ENCODE measurements around the gene ACACB.

The ACACB gene

GRCh38 chr12:109247831-109248654 is 131.7 kb downstream of the ACACB start:
- H3K4me3 ChIP-seq (ENCODE audit: low read length): no peak overlapping the region
- H3K4me1 ChIP-seq (ENCODE audit: control insufficient read depth, insufficient read depth, low read length): no peaks in the 10 kb centered on the region
- H3K27me3 ChIP-seq (ENCODE audit: control insufficient read depth, insufficient read depth, low read length): no peaks in the 10 kb centered on the region
- no peaks in the 10 kb centered on the region for H3K36me3 ChIP-seq (ENCODE audit: insufficient read depth, low read length)
- no peak overlapping the region for H3K9ac ChIP-seq (ENCODE audit: low read depth, low read length)
- H3K9me3 ChIP-seq (replicated peaks; ENCODE audit: low read length): no peaks in the 10 kb centered on the region
- no peak overlapping the region for H3K4me2 ChIP-seq (ENCODE audit: low read length)

- Histone ChIP-seq H3K27me3 (ENCODE audit: control insufficient read depth, insufficient read depth, low read length) (no peaks in the 10 kb centered on the region), H3K36me3 (ENCODE audit: insufficient read depth, low read length) (no peaks in the 10 kb centered on the region), H3K9ac (ENCODE audit: low read depth, low read length) (no peak overlapping the region), H3K4me3 (ENCODE audit: low read length) (no peak overlapping the region), H3K4me2 (ENCODE audit: low read length) (no peak overlapping the region), H3K9me3 (replicated peaks; ENCODE audit: low read length) (no peaks in the 10 kb centered on the region), H3K4me1 (ENCODE audit: control insufficient read depth, insufficient read depth, low read length) (no peaks in the 10 kb centered on the region)
Measured at GRCh38 chr12:109250523-109250922, 134.1 kb downstream of the ACACB start.

DNA sequence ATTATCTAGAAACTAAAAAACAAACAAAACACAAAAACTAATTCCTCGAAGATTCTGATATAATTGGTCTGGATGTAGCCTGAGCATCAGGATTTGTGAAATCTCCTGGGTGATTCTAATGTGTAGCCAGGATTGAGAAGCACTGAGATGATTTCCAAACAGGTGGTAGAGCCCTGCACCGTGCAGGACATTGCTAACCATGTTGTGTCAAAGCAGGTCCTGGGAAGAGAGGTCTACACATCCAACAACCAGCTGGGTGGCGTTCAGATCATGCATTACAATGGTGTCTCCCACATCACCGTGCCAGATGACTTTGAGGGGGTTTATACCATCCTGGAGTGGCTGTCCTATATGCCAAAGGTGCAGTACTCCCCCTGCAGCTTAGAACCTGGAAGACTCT is 136.4 kb downstream of the ACACB start:
- Histone ChIP-seq H3K9me3 (replicated peaks; ENCODE audit: low read length) (no peaks in the 10 kb centered on the region), H3K27me3 (ENCODE audit: control insufficient read depth, insufficient read depth, low read length) (no peaks in the 10 kb centered on the region), H3K4me2 (ENCODE audit: low read length) (no peak overlapping the region), H3K4me1 (ENCODE audit: control insufficient read depth, insufficient read depth, low read length) (no peaks in the 10 kb centered on the region), H3K4me3 (ENCODE audit: low read length) (no peak overlapping the region), H3K9ac (ENCODE audit: low read depth, low read length) (no peak overlapping the region), H3K36me3 (ENCODE audit: insufficient read depth, low read length) (no peaks in the 10 kb centered on the region)

DNA sequence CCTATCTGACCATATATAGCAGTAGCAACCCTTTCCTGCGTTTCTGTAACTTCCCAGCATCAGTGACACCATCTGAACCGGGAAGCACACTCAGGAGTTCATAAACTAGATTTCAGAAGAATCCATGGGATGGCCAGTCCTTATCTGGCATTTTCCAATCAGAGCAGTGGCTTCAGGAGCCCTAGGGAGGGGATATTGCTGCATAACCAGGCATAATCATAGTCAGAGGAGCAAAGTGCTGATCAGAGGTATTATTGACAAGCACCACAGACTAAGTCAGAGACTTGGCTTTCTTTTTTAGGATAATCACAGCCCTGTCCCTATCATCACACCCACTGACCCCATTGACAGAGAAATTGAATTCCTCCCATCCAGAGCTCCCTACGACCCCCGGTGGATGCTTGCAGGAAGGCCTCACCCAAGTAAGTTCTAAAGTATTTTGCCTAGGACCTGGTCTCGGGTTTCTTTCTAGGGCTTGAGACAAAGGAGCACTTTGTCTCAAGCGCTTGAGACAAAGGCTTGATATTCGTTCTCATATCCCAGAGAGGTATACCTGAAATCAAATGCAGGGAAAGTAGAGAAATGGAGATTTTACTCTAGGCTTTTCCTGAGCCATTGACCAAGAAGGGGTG is 137.6 kb downstream of the ACACB start:
- Histone ChIP-seq H3K36me3 (ENCODE audit: insufficient read depth, low read length) (no peaks in the 10 kb centered on the region), H3K27me3 (ENCODE audit: control insufficient read depth, insufficient read depth, low read length) (no peaks in the 10 kb centered on the region), H3K4me3 (ENCODE audit: low read length) (no peak overlapping the region), H3K4me2 (ENCODE audit: low read length) (no peak overlapping the region), H3K4me1 (ENCODE audit: control insufficient read depth, insufficient read depth, low read length) (no peaks in the 10 kb centered on the region), H3K9ac (ENCODE audit: low read depth, low read length) (no peak overlapping the region), H3K9me3 (replicated peaks; ENCODE audit: low read length) (no peaks in the 10 kb centered on the region)

DNA sequence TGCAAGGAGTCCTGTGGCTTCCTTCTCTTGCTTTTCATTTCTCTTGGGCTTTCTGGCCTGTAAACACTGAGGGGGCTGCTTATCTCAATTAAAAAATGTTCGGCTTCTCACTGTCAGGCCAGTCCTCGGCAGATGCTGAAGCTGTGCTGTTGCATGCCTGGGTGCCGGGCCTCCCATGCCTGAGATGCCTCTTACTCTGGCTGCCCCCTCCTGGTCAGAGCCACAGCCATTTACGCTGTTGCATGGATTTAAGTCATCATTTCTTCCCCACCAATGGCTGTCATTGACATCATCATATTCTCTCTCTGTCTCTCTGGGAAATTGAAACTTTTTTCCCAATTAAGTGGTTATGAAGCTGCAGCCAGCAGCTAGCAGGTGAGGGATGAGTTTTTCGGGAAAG is 139.0 kb downstream of the ACACB start:
- Histone ChIP-seq H3K4me2 (ENCODE audit: low read length) (no peak overlapping the region), H3K27me3 (ENCODE audit: control insufficient read depth, insufficient read depth, low read length) (no peaks in the 10 kb centered on the region), H3K4me1 (ENCODE audit: control insufficient read depth, insufficient read depth, low read length) (no peaks in the 10 kb centered on the region), H3K9ac (ENCODE audit: low read depth, low read length) (no peak overlapping the region), H3K4me3 (ENCODE audit: low read length) (no peak overlapping the region), H3K9me3 (replicated peaks; ENCODE audit: low read length) (no peaks in the 10 kb centered on the region), H3K36me3 (ENCODE audit: insufficient read depth, low read length) (no peaks in the 10 kb centered on the region)

- Histone ChIP-seq H3K4me2 (ENCODE audit: low read length) (no peak overlapping the region), H3K4me1 (ENCODE audit: control insufficient read depth, insufficient read depth, low read length) (no peaks in the 10 kb centered on the region), H3K36me3 (ENCODE audit: insufficient read depth, low read length) (no peaks in the 10 kb centered on the region), H3K4me3 (ENCODE audit: low read length) (no peak overlapping the region), H3K9me3 (replicated peaks; ENCODE audit: low read length) (no peaks in the 10 kb centered on the region), H3K27me3 (ENCODE audit: control insufficient read depth, insufficient read depth, low read length) (no peaks in the 10 kb centered on the region), H3K9ac (ENCODE audit: low read depth, low read length) (no peak overlapping the region)
Measured at GRCh38 chr12:109256011-109256410, 139.6 kb downstream of the ACACB start.

- H3K27me3 ChIP-seq (ENCODE audit: control insufficient read depth, insufficient read depth, low read length): no peaks in the 10 kb centered on the region
- H3K4me2 ChIP-seq (ENCODE audit: low read length): no peak overlapping the region
- H3K36me3 ChIP-seq (ENCODE audit: insufficient read depth, low read length): no peaks in the 10 kb centered on the region
- H3K4me3 ChIP-seq (ENCODE audit: low read length): no peak overlapping the region
- no peaks in the 10 kb centered on the region for H3K4me1 ChIP-seq (ENCODE audit: control insufficient read depth, insufficient read depth, low read length)
- H3K9me3 ChIP-seq (replicated peaks; ENCODE audit: low read length): no peaks in the 10 kb centered on the region
- no peak overlapping the region for H3K9ac ChIP-seq (ENCODE audit: low read depth, low read length)
Measured at GRCh38 chr12:109258201-109258600, 141.8 kb downstream of the ACACB start.

- H3K36me3 ChIP-seq (ENCODE audit: insufficient read depth, low read length): no peaks in the 10 kb centered on the region
Measured at GRCh38 chr12:109258607-109259544, 142.5 kb downstream of the ACACB start.

GRCh38 chr12:109259545-109259895 is 143.1 kb downstream of the ACACB start:
- no peaks in the 10 kb centered on the region for H3K36me3 ChIP-seq (ENCODE audit: insufficient read depth, low read length)
- H3K27me3 ChIP-seq (ENCODE audit: control insufficient read depth, insufficient read depth, low read length): no peaks in the 10 kb centered on the region
- no peaks in the 10 kb centered on the region for H3K4me1 ChIP-seq (ENCODE audit: control insufficient read depth, insufficient read depth, low read length)
- no peaks in the 10 kb centered on the region for H3K9me3 ChIP-seq (replicated peaks; ENCODE audit: low read length)
- no peak overlapping the region for H3K4me3 ChIP-seq (ENCODE audit: low read length)
- H3K4me2 ChIP-seq (ENCODE audit: low read length): no peak overlapping the region
- H3K9ac ChIP-seq (ENCODE audit: low read depth, low read length): no peak overlapping the region

More at GRCh38 chr12:109258607-109259544, 142.5 kb downstream of the ACACB start:
- Histone ChIP-seq H3K9me3 (replicated peaks; ENCODE audit: low read length) (no peaks in the 10 kb centered on the region), H3K27me3 (ENCODE audit: control insufficient read depth, insufficient read depth, low read length) (no peaks in the 10 kb centered on the region), H3K4me3 (ENCODE audit: low read length) (no peak overlapping the region), H3K4me1 (ENCODE audit: control insufficient read depth, insufficient read depth, low read length) (no peaks in the 10 kb centered on the region), H3K9ac (ENCODE audit: low read depth, low read length) (no peak overlapping the region), H3K4me2 (ENCODE audit: low read length) (no peak overlapping the region)

DNA sequence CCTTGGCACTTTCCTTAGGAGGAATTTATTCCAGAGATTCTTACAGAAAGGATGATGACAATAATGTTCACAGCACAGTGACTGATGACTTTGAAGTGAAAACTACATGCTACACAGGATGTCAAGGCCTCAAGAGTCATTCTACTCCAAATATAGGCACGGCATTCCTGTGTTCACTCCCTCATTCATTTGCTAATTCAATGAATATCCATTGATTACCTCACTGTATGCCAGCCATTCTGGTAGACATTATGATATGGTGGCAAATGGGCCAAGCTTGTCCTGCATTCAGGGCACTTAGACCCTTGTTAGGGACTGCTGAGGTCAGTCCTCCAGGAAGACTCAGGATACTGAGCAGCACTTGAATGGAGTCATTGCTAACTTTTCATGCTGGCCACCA is 144.7 kb downstream of the ACACB start:
- Histone ChIP-seq H3K9me3 (replicated peaks; ENCODE audit: low read length) (no peaks in the 10 kb centered on the region), H3K4me3 (ENCODE audit: low read length) (no peak overlapping the region), H3K27me3 (ENCODE audit: control insufficient read depth, insufficient read depth, low read length) (no peaks in the 10 kb centered on the region), H3K4me2 (ENCODE audit: low read length) (no peak overlapping the region), H3K9ac (ENCODE audit: low read depth, low read length) (no peak overlapping the region), H3K36me3 (ENCODE audit: insufficient read depth, low read length) (no peaks in the 10 kb centered on the region), H3K4me1 (ENCODE audit: control insufficient read depth, insufficient read depth, low read length) (no peaks in the 10 kb centered on the region)

- H3K4me3 ChIP-seq (ENCODE audit: low read length): no peak overlapping the region
- H3K9ac ChIP-seq (ENCODE audit: low read depth, low read length): no peak overlapping the region
- H3K36me3 ChIP-seq (ENCODE audit: insufficient read depth, low read length): no peaks in the 10 kb centered on the region
- no peaks in the 10 kb centered on the region for H3K27me3 ChIP-seq (ENCODE audit: control insufficient read depth, insufficient read depth, low read length)
- no peaks in the 10 kb centered on the region for H3K4me1 ChIP-seq (ENCODE audit: control insufficient read depth, insufficient read depth, low read length)
- H3K4me2 ChIP-seq (ENCODE audit: low read length): no peak overlapping the region
- H3K9me3 ChIP-seq (replicated peaks; ENCODE audit: low read length): no peaks in the 10 kb centered on the region
Measured at GRCh38 chr12:109261939-109262338, 145.6 kb downstream of the ACACB start.
